NCI-H774 (cell line): ENCODE measurements around the gene DPYSL3.
A peak's percentile ranks its signal among the peaks of the same experiment; 100 is the strongest.

Source experiments
- DNase-seq: peaks from one replicate; lab custom pipeline; 2025; lab: John Stamatoyannopoulos, UW

Gene DPYSL3

DNA sequence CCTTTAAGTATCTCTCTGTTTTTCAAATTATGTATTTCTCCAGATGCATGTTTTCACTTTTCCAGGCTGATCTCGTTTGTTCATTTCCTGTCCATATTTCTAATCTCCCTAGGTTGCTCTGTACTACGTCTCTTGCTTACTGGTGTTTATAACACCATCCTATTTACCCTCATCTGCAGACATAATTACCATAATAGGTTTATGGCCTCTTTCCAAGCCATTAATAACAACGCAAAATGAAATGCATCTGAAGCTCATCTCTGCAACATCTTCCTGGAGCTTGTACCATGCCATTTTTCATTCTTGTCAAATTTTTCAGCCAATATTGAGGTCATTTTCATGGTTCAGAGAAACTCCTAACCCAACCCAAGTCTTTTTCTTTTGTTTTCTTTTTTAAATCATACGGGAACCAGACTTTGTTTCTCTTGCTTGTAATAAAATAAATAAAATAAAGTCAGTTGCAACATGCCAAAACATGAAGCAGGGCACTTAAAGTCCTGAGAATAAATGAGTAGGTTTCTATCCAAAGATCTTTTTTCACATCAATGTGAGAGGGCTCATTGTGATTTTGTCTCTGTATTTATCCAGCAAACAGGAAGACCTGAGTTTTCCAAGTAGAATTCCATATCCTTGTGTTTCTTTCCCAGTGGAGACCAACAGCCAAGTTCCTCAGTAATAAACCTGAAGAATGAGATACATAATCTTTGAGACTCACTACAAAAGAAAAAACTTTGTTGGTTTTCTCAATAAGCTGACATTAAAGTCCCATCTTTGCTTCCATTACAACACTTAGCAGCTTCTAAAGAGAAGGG lies 37.0 kb downstream of the DPYSL3 start:
- no peak for DNase-seq

DNA sequence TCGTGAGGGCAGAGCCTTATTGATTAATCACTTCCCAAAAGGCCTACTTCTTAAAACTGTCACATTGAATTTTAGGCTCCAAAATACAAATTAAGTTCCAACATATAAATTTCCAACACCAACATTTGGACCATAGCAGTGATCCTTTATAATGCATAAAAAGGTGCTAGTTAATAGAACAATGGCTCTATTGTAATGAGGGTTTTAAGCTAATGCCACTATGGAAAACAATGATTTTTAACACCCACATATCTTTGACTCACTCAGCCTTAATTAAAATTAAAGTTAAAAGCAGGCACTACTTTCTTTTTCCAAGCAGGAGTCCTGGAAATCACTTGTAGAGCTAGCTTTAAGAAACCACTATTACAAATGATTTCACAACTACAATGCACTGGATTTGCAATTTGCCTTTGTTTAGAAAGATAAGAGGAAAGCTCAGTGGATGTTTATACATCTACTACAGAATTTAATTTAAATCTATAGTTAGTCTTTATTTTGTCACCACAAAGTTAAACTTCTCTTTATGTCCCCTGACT lies 41.8 kb downstream of the DPYSL3 start:
- no peak for DNase-seq

DNA sequence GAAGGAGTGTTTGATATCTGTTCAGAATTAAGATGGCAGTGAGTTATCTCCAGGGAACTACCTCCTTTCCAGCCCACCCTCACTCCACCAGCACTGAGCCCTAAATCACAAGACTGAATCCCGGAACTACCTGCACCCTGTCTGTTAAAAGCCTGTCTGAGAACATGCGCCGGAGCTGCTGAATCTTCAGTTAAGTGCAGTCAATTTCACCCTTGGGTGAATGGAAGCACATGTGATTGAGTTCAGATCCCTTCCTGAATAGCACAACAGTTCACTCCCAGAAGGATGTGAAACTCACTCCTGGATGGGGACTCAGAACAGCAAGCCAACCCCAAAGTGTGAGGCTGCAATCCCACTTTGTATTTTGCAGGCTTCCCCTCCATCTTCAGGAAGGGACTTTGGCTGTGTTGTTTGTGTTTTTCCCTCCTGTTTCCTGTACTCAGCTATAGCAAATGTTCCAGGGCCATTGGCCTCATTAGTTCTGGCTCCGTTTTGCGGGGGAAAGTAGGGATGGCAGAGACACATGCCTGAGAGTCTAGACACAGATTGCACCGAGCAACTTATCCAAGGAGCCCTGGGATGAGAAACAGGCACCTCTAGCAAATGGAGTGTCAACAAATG lies 43.4 kb downstream of the DPYSL3 start:
- no peak for DNase-seq

DNA sequence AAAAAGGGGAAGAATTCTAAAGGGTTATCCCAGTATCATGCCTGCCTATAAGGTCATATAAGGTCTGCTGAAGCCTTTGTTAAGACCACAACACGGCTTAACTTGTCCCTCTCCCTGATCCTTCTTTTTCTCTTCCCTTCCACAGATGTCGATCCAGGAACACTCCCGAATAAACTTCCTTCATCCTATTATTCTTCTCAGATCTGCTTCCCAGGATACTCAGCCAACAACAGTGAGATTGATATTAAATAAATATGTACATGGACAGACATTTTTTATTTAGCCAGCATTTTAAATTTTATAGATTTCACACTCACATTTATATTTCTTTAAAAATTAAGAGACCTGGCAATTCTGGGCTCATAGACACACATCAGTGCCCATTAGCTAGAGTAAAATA lies 44.1 kb downstream of the DPYSL3 start:
- no peak for DNase-seq

DNA sequence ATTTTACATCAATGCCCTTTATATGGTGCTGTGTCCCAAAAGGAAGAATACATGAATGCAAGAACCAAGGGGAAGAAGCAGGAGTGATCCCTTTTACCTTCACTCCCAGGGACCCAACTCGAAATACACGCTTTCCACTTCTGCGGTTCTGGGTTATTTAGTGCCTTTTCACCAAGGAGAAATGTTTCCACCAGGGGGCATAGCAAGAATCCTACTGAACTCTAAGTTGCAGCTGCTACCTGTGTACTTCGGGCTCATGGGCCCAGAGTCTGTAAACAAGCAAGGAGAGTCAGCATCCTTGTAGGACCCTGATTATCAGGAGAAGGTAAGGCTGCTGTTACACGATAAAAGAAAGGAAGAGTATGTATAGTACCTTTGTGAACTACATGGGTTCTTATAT lies 45.7 kb downstream of the DPYSL3 start:
- DNase-seq = peak; percentile 18

DNA sequence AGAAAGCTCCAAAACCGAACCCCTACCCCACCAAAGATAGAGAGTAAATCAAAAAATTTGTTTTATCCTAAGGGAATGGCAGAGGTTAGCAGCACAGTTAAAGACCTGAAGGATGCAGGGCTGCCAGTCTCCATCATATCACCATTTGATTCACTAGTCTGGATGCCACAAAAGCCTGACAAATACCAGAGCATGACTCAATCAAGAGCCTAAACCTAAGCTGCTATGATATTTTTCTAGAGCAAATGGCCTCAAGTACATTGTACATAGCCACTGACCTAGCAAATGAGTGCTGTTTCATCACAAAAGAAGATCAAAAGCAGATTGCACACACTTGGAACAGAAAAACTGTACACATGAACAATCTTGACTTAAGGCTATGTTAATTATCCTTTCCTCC lies 48.0 kb downstream of the DPYSL3 start:
- DNase-seq = no peak

DNA sequence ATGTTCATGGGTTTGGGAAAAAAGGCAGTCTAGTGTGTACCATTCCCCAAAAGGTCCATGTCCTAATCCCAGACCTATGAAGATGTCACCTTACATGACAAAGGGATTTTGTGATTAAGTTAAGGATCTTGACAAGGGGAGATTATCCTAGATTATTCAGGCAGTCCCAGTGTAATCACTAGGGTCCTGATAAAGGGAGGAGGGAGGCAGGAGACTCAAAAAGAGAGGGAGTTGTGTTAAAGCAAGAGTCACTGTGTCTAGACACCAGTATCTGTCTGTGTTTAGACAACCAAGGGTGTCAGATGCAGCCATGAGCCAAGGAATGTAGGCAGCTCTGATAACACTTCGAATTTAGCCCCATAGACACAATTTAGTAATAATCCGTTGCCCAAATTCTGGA lies 49.5 kb downstream of the DPYSL3 start:
- no peak for DNase-seq

DNA sequence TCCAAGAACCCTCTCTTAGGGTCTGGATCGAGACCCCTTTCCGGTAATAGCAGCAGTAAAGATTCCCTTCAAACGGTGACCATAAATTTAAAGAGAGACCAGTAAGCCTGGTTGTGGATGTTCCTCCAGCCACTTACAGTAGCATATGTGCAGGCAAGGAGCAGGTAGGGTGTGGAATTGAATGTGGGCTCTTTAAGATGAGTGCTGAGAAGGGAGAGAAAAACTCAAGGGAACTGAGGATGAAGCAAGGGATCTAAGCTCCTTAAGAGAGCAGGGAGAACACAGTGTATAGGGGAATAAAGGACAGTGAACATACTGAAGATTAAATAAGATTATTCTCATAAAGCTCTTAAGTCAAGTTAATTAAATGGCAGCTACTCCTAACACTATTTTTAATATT lies 51.3 kb downstream of the DPYSL3 start:
- DNase-seq = no peak

DNA sequence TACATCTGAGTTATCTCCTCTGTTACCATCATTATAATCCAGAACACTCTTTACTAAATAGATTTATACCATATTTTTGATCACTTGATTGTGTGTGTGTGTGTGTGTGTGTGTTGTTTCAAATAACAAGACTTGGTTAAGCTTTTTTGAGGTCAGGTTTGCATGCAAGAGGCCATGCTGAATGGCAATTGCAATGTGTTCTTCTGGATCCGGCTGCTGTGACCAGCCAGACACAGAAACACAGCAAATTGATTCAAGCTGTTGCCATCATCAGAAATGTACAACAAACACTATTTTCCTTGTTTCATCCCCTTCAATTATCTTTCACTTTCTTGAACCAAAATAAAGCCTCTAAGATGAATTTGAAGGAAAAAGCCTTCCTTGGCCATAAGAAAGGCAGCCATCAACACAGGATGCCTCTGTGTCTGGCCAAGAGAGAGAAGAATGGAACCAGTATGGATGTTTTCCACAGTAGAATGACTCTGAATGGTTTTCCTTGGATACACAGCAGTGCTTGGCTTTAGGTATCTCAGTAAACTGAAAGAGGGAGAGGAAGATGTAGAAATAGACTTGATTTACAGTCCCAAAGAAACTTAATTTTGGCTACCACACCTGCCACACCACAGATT lies 53.9 kb downstream of the DPYSL3 start:
- DNase-seq = no peak

DNA sequence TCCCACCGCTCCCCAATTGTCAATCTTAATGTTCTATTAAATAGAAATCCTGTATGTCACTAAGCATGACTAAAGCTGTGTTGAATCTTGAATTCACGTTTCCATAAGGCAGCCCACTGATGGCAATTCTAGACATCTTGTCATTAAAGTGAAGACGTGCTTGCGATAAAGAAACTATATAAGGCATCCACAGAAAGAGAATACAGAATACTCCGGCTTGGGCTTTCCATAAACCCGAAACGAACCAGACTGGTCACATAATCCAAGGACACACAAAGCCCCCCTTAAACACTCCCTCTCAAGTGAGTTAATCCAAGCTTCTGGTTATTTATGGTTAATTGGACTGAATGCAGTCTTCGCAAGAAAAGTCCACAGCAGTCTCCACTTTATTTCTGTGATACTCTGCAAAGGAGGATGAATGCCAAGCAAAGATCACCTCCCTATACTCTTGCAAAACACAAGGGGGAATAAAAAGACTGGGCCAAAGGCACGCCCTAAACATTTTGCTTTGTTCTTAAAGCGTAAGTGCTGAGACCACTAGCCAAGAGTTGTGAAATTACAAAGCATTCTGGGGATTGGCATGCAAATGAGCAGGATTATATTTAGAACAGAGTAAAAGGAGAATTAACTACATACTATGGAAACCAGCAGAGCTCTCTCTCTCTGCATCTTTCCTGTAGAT lies 54.7 kb downstream of the DPYSL3 start:
- DNase-seq = no peak

DNA sequence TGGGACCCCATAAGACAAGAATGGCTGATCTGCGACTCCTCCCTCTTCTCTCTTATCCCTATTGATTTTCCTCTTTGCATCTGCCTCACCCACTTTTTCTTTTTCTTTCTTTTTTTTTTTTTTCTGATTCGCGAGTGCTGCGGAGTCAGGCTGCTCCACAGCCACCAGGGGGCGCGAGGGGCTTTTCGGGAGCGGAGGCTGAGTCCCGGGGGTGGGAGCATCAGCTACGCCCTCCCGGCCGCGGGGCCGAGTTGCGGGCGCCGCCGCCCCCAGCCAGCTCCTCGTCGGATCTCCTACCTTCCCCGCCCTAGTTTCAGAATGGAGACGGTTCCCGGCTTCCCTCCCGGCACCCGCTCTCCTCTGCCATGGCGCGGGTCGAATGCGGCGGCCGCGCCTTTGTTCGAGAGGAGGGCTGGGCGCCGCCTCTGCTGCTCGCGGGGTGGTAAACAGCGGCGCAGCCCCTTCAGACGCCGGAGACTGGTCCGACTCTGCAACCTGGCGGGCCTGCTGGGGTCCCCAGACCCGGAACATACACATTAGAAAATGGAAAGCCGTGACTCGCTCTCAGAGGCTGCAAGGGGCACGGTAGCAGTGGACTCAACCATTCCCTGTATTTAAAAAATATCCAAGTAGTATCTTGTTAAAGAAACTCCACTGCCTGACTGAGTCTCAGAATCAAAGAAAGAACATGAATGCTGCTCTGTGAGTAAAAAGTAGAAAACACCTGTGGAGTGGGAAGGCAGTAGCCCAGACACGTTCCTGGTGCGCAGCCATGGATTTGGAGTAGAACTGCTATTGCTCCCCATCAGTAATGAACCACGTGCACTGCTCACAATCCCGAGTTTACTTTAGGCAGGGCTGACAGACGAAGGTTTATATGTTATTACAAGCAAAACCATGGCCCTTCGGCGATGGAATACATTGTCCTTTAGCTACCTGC lies 55.7 kb downstream of the DPYSL3 start:
- DNase-seq = peak; percentile 81

DNA sequence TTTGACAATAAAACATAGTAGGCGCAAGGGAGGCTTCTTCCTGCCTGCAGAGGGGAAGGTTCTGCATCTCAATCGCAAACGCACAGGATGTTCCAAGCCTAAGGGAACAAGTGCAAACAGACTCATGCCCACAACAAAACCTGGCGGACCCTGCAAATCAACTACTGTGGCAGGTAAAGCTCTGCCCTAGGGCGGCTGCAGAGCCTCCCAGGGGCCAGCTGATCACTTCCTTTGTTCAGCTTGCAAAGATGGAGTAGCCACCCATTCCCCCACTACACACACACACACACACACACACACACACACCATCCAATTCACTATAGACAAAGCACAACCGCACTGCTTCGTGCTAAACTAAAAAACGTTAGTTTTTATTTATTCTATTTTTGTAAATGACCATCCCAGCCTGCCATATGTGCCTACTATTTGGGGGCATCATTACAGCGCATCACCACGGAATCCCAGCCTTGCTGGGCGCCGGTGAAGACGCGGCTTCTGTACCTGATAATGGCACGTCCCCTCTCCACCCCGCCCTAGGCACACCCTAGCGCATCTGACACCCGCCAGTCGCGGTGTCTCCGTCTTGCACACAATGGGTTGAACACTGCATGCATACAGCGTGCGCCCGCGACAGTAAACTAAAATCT lies 57.6 kb downstream of the DPYSL3 start:
- no peak for DNase-seq

DNA sequence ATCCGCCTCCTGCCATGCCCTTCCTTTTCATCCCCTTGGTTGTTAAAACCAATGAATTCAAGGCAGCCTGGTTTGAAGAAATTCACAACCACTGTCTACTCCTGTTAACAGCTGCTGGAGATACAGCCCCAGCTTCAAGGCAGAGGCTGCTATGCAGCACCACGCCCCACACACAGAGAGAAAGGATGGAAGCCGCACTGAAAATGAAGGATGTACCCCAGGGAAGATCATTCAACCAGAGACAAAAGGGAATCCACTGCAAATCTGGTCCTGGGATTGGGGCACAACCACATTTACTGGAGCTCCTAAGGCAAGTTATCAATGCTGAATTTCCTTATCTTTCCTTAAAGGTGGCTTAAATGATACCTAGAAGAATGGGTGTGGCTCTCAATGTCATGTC lies 58.7 kb downstream of the DPYSL3 start:
- no peak for DNase-seq

DNA sequence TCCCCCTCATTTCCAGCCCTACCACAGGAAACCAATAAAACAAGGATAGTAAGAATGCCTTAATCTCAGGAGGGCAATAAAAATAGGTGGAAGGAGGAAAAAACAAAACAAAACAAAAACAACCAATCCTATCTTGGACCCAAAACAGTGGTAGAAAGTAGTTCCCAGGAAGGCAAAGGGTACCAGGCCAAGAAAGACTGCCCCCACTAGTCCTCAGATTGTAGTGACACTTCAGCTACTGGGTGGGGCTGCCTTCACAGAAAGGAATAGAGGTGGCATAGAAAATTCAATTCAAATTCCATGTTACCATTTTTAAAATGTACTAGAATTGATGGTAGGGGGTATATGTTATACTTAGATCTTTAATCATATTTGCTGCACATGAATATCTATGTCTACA lies 59.3 kb downstream of the DPYSL3 start:
- DNase-seq = no peak

DNA sequence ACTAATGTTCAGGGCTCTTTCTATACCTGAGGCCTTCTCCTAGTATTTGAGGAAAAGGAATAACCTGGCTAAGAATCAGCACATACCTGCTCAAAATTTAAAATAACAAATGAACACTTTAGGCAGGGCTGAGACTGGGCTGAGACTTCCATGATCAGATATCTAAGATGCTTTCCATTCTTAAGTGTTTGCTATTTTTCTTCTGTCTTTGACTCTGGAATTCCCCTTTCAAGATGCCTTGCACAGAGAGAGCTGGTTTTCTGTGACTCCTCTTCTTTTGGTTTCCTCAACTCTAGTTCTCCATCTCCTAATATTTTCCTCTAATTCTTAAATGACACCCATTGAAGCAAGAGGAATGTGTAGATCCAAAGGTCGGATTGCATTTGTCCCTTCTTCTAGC lies 61.1 kb downstream of the DPYSL3 start:
- no peak for DNase-seq

DNA sequence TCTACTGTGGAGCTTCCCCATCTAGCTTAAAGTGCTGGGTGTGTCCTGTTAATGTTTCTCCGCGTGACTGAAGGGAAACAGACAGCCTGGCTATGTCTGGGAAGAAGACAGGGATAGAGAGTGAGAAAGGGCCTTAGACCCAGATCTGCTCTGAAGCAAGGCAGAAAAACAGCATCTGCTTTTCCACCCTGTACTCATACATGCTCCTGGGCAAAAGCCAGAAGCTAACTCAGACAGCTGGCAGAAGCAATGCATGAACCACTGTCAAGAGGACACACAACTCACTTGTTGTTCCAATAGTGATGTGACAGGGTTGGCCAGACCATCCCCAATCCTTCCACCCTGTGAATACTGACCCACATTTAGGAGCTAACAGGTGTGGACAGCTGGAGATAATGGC lies 63.3 kb downstream of the DPYSL3 start:
- DNase-seq = no peak

DNA sequence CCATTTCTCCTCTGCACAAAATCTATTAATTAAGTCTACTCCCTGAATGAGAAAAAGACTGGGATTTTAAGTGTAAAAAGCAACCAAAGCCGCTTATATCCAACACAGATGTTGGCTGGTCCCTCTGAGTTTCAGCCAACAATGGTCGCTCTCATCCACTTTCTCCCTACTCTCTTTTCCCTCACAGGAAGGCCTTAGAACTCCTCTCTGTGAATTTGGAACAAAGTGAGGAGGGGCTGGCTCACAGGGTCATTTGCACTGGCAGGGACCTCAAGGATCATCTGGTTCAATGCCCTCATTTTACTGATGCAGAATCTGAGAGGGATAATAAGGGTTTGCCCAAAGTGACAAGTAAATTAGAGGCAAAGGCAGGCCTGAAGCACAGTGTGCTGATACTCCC lies 64.0 kb downstream of the DPYSL3 start:
- no peak for DNase-seq

DNA sequence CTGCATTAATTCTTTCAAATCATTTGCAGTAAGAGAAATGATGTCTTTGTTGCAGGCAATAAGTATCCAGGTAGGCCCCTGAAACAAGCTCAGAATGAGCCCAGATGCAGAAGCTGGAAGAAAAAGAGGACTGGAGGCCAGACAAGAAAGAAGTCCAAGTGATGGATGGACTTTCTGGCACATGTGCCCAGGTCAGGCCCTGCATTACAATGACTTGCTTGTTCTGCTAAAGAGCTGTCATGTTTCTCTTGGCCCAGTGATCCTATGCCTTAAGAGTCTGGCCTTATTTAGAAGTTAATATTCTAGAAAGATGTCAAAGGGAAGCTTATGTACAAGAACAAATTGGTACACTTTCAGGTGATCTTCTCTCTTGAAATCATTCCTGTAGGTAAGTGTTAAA lies 64.8 kb downstream of the DPYSL3 start:
- no peak for DNase-seq

DNA sequence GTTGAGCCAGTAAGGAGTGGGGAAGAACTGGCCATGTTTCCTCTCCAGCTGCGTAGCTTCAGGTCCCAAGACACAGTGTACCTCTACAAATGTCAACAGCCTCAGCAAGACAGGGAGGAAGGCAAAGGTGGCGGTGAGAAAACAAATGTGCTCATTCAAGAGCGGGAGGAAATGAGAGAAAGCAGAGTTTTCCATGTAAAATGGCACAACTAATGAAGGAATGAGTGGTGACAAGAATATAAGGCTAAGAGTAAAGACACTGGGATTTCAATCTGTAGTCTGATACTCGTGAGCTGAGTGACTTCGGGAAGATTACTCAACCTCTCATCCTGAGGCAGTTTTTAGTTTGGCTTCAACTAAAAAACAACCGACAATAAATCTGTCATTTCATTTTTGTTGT lies 67.6 kb downstream of the DPYSL3 start:
- no peak for DNase-seq

DNA sequence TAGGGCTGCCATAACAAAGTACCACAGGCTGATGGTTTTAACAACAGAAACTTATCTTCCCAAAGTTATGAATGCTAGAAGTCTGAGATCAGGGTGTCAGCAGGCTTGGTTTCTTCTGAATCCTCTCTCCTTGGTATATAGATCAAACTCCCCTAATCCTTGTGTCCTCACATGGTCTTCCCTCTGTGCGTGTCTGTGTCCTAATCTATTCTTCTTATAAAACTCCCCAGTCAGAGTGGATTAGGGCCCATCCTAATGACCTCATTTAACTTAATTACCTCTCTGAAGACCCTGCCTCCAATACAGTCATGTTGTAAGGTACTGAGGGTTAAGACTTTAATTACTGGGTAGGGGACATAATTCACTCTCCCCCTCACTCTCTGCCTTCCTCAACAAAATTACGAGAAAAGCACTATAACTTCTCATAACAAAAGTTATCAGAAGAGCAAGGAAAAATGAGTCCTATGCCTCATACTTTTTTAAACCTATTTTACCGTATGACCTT lies 68.6 kb downstream of the DPYSL3 start:
- no peak for DNase-seq

DNA sequence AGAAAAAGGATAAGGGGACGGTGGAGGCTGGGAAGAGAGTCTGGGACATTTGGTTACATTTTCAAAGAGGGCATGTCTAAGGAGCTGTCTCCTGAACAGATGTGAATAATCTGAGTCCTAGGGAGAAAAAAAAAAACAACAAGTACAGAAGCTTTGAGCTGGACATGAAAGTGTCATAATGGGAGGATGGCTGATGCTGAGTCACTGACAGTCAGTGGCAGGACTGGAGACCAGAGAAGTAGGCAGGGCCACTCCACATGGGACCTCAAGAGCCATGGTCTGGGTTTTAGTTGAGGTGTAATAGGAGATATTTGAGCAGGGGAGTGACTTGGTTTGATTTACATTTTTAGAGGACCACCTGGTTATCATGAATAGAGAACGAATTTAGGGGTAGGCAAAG lies 70.6 kb downstream of the DPYSL3 start:
- DNase-seq = no peak
